CD14-positive monocyte (primary cell): ENCODE measurements around the gene ADGRG6. TPM values are rescaled to one million over a fixed set of nuclear protein-coding genes. Genes with fewer than 3 reads are reported as not detected.

Experiments used
- DNase-seq, 3 donors: peaks; one replicate each; pipeline ENCODE4 v3.0.0-alpha.2; 2011 to 2022
- H2AFZ ChIP-seq: 2 replicates; pipeline ENCODE4 v1.6.0; 2012; ENCODE audit warnings: mild to moderate bottlenecking, low read depth, low read length, inconsistent platforms; ENCODE audit not compliant: insufficient read depth, poor library complexity, severe bottlenecking
- H3K27ac ChIP-seq, 2 donors: 1 replicate in 1 of 2; 2 replicates in 1 of 2; pipeline ENCODE4 v1.5.1; 2012 to 2013; ENCODE audit warnings: low read length in 2 of 2, control low read depth in 1 of 2, inconsistent platforms in 1 of 2, low read depth in 1 of 2, mild to moderate bottlenecking in 1 of 2
- H3K27me3 ChIP-seq, 2 donors: one replicate each; pipeline versions ENCODE4 v1.6.0 to v1.6.1; 2011 to 2013; ENCODE audit warnings: low read length in 2 of 2; ENCODE audit not compliant: control insufficient read depth in 2 of 2, insufficient read depth in 2 of 2
- H3K36me3 ChIP-seq, 2 donors: replicated peaks in 1 of 2; 1 replicate in 1 of 2; 2 replicates in 1 of 2; pipeline versions ENCODE4 v1.5.1 to v1.6.1; 2012 to 2013; ENCODE audit warnings: low read length in 2 of 2, control low read depth in 1 of 2, inconsistent platforms in 1 of 2, mild to moderate bottlenecking in 1 of 2; ENCODE audit not compliant: insufficient read depth in 2 of 2, control insufficient read depth in 1 of 2
- H3K4me1 ChIP-seq, 2 donors: 1 replicate in 1 of 2; 2 replicates in 1 of 2; pipeline versions ENCODE4 v1.5.1 to v1.6.1; 2012 to 2013; ENCODE audit warnings: low read length in 2 of 2, control low read depth in 1 of 2, inconsistent platforms in 1 of 2, mild to moderate bottlenecking in 1 of 2, moderate library complexity in 1 of 2; ENCODE audit not compliant: insufficient read depth in 2 of 2, control insufficient read depth in 1 of 2
- H3K4me2 ChIP-seq: replicated peaks from 2 replicates; pipeline ENCODE3; 2012; ENCODE audit warnings: low read length, moderate library complexity, mild to moderate bottlenecking; ENCODE audit not compliant: poor library complexity, severe bottlenecking; ENCODE audit errors: extremely low read depth
- H3K4me3 ChIP-seq, 3 experiments: fragments of 200-600 bp in 1 of 3; sonication (generic) in 1 of 3; replicated peaks in 1 of 3; 1 replicate in 2 of 3; 2 replicates in 1 of 3; pipeline ENCODE4 v1.5.1; 2011 to 2013; ENCODE audit warnings: low read length in 3 of 3, mild to moderate bottlenecking in 3 of 3, control low read depth in 2 of 3, low read depth in 2 of 3, inconsistent platforms in 1 of 3, moderate library complexity in 1 of 3
- H3K79me2 ChIP-seq: 2 replicates; pipeline ENCODE4 v1.6.0; 2012; ENCODE audit warnings: mild to moderate bottlenecking, control low read depth, inconsistent platforms, low read length, moderate library complexity; ENCODE audit not compliant: insufficient read depth
- H3K9ac ChIP-seq: 2 replicates; pipeline ENCODE4 v1.6.0; 2017; ENCODE audit warnings: low read length, mild to moderate bottlenecking; ENCODE audit not compliant: insufficient read depth, poor library complexity, severe bottlenecking
- H3K9me3 ChIP-seq, 2 donors: replicated peaks in 1 of 2; 1 replicate in 1 of 2; 2 replicates in 1 of 2; pipeline versions ENCODE4 v1.5.1 to v1.6.1; 2012 to 2013; ENCODE audit warnings: low read length in 2 of 2, control low read depth in 1 of 2; ENCODE audit not compliant: control insufficient read depth in 1 of 2, insufficient read depth in 1 of 2
- H4K20me1 ChIP-seq: 2 replicates; pipeline ENCODE4 v1.6.0; 2012; ENCODE audit warnings: mild to moderate bottlenecking, low read length, control low read depth, moderate library complexity; ENCODE audit not compliant: insufficient read depth
- H3K27ac Mint-ChIP-seq, 7 donors: one replicate each; pipeline ENCODE4 v1.8.0; 2020; ENCODE audit warnings: mild to moderate bottlenecking in 7 of 7, mixed read lengths in 7 of 7, moderate library complexity in 6 of 7, inconsistent platforms in 2 of 7
- H3K27me3 Mint-ChIP-seq, 3 donors: one replicate each; pipeline ENCODE4 v1.8.0; 2021 to 2022; ENCODE audit warnings: low read depth in 3 of 3, mild to moderate bottlenecking in 3 of 3, mixed read lengths in 3 of 3, moderate library complexity in 3 of 3, inconsistent platforms in 1 of 3
- H3K36me3 Mint-ChIP-seq, 2 donors: one replicate each; pipeline ENCODE4 v1.8.0; 2020; ENCODE audit warnings: mixed read lengths in 2 of 2, inconsistent platforms in 1 of 2, mild to moderate bottlenecking in 1 of 2
- H3K4me1 Mint-ChIP-seq: one replicate; pipeline ENCODE4 v1.8.0; 2020; ENCODE audit warnings: mild to moderate bottlenecking, mixed read lengths
- H3K4me3 Mint-ChIP-seq, 2 donors: one replicate each; pipeline ENCODE4 v1.8.0; 2020; ENCODE audit warnings: mild to moderate bottlenecking in 2 of 2, mixed read lengths in 2 of 2, moderate library complexity in 1 of 2
- H3K9me3 Mint-ChIP-seq, 7 donors: one replicate each; pipeline ENCODE4 v1.8.0; 2020 to 2022; ENCODE audit warnings: mixed read lengths in 7 of 7, mild to moderate bottlenecking in 6 of 7, moderate library complexity in 6 of 7, inconsistent platforms in 2 of 7
- WGBS: methylation state at CpG from one replicate; pipeline ENCODE4 v1.1.5; 2013; ENCODE audit warnings: missing lambda C conversion rate; ENCODE audit not compliant: insufficient coverage; 5-methylcytosine and 5-hydroxymethylcytosine counted together
- intact Hi-C, 2 donors: fragments of 100-400 bp; cut with micrococcal nuclease; formaldehyde crosslinking; loops; one replicate each; pipeline versions ENCODE4 v1.15.0 to v1.15.1; 2023
- polyA plus RNA-seq, 3 donors: library from polyadenylated mRNA; depleted of rRNA in 1 of 3; unstranded in 2 of 3; stranded (reverse) in 1 of 3; fragments of 300-500 nt in 2 of 3; fragments of >200 nt in 1 of 3; fragmentation: Illumina TruSeq in 2 of 3; gene quantifications; 1 replicate in 2 of 3; 2 replicates in 1 of 3; pipeline ENCODE4 v1.2.3, GENCODE V29; 2012 to 2021
- TF ChIP-seq, protein P1 (sequence below): fragments of 200-600 bp; IDR thresholded peaks from one replicate; pipeline ENCODE4 v1.8.0; 2022; ENCODE audit warnings: antibody characterized with exemption, mild to moderate bottlenecking

ADGRG6 gene
- polyA plus RNA-seq, 3 donors: 0.18 to 0.31 TPM; not detected in 1

DNA sequence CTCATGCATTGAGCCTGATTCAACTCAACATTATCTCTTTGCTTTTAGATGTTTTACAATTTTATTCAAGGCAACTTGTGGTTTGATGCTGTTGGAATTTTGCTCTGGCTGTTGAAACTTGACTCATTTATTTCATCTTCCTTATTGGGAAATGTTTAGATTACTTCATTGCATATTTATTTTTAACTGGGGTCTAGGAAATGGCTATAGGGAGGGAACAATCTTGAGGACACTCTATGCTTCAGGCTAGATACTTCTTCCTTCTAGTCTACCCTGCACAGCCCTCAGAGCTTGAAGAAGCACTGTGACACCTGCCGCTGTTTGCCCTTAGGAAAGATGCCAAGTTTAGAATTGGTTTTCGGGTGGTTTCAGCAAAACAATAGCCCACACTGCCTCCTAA, 183.4 kb downstream of the ADGRG6 start:
- Histone ChIP-seq H3K79me2 (no peaks in the 10 kb centered on the region), H3K27me3 (no peaks in the 10 kb centered on the region), H3K27ac (no peak overlapping the region), H3K9ac (no peak overlapping the region), H3K4me1 (peaks cover 7 to 10% of the 10 kb centered on the region in 2 donors), H2AFZ (no peak overlapping the region), H3K9me3 (no peaks in the 10 kb centered on the region), H3K4me3 (no peak overlapping the region), H3K4me2 (no peak overlapping the region), H3K36me3 (no peaks in the 10 kb centered on the region), H4K20me1 (no peaks in the 10 kb centered on the region)
- DNase-seq: no peak
- intact Hi-C loops: no loop called here
- Mint-ChIP-seq H3K27me3 (peaks cover 0 to 1% (median 0%) of the 10 kb centered on the region in 3 donors), H3K4me3 (no peak overlapping the region), H3K4me1 (peaks cover 18% of the 10 kb centered on the region), H3K27ac (peak overlapping the region in 2 of 7 donors; percentile 12 to 46), H3K36me3 (no peaks in the 10 kb centered on the region), H3K9me3 (peaks cover 0 to 6% (median 2%) of the 10 kb centered on the region in 7 donors)
- TF ChIP-seq, protein P1, sequence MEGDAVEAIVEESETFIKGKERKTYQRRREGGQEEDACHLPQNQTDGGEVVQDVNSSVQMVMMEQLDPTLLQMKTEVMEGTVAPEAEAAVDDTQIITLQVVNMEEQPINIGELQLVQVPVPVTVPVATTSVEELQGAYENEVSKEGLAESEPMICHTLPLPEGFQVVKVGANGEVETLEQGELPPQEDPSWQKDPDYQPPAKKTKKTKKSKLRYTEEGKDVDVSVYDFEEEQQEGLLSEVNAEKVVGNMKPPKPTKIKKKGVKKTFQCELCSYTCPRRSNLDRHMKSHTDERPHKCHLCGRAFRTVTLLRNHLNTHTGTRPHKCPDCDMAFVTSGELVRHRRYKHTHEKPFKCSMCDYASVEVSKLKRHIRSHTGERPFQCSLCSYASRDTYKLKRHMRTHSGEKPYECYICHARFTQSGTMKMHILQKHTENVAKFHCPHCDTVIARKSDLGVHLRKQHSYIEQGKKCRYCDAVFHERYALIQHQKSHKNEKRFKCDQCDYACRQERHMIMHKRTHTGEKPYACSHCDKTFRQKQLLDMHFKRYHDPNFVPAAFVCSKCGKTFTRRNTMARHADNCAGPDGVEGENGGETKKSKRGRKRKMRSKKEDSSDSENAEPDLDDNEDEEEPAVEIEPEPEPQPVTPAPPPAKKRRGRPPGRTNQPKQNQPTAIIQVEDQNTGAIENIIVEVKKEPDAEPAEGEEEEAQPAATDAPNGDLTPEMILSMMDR: no peak
- WGBS: no CpG with 5 or more reads among the region's 2 CpGs

DNA sequence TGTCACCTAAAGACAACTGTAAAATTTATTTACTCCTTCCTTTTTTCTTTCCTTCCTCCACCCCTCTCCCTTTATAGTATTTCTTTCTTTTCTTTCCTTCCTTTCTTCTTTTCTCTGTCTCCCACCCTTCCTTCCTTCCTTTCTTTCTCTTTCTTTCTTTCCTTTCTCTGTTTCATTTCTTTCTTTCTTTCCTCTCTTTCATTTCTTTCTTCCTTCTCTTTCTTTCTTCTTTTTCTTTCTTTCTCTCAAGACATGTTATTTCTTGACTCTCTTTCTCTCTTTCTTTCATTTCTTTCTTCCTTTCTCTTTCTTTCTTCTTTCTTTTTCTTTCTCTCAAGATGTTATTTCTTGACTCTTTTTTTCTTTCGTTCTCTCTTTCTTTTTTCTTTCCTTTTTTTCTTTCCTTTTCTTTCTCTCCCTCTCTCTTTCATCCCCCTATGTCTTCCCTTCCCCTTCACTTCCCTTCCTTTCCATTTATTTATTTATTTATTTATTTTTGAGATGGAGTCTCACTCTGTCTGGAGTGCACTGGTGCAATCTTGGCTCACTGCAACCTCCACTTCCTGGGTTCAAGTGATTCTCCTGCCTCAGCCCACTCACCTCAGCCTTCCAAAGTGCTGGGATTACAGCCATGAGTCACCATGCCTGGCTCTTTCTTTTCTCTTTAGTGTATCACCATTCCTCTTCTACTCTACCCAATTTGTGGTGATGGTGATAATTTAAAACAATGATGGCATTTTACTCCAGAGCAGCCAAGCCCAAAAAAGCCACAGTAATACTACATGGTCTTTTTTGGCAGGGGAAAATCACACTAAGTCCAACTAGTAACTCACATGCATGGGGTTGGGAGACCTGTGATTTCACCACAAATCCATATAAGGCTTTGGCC, 188.2 kb downstream of the ADGRG6 start:
- no CpG with 5 or more reads among the region's 1 CpG for WGBS
- Histone ChIP-seq H3K4me1 (peaks cover 0 to 3% of the 10 kb centered on the region in 2 donors), H3K9ac (no peak overlapping the region), H3K27ac (no peak overlapping the region), H3K4me3 (no peak overlapping the region), H3K4me2 (no peak overlapping the region), H2AFZ (no peak overlapping the region), H3K36me3 (no peaks in the 10 kb centered on the region), H3K9me3 (no peaks in the 10 kb centered on the region), H4K20me1 (no peaks in the 10 kb centered on the region), H3K79me2 (no peaks in the 10 kb centered on the region), H3K27me3 (no peaks in the 10 kb centered on the region)
- no peaks in the 10 kb centered on the region for H3K36me3 Mint-ChIP-seq
- H3K4me1 Mint-ChIP-seq: peaks cover 6% of the 10 kb centered on the region
- no peak overlapping the region for H3K4me3 Mint-ChIP-seq
- H3K27ac Mint-ChIP-seq: no peak overlapping the region
- H3K9me3 Mint-ChIP-seq: peaks cover 0 to 11% (median 5%) of the 10 kb centered on the region in 7 donors
- TF ChIP-seq, protein P1: no peak
- intact Hi-C loops: no loop called here
- H3K27me3 Mint-ChIP-seq: peaks cover 0 to 2% (median 1%) of the 10 kb centered on the region in 3 donors
- no peak for DNase-seq

Other genes starting within 250 kb of the ADGRG6 start
- not detected for gene GJE1, start 169.1 kb upstream of the ADGRG6 start, polyA plus RNA-seq
- not detected for gene NMBR, start 154.9 kb upstream of the ADGRG6 start, polyA plus RNA-seq
- gene VTA1, start 154.7 kb upstream of the ADGRG6 start, polyA plus RNA-seq: 10 to 100 TPM; 15.9 to 97.3 (median 74.8) TPM